IMR-90 (cell line): ENCODE measurements around the gene SEC16A.

Experiments
- BHLHE40 ChIP-seq: fragments of 150-350 bp; IDR thresholded peaks from 2 replicates; pipeline ENCODE4 v1.6.1; 2016; ENCODE audit warnings: mild to moderate bottlenecking, low read depth, low read length
- CEBPB ChIP-seq: IDR thresholded peaks from 2 replicates; pipeline ENCODE4 v1.6.1; 2012; ENCODE audit warnings: low read depth, low read length, improper control_type of control experiment
- CHD1 ChIP-seq: IDR thresholded peaks from 2 replicates; pipeline ENCODE4 v1.6.1; 2012; ENCODE audit warnings: low read depth, low read length, improper control_type of control experiment
- MAFK ChIP-seq: IDR thresholded peaks from 2 replicates; pipeline ENCODE4 v1.6.1; 2012; ENCODE audit warnings: low read depth, low read length, improper control_type of control experiment
- MAZ ChIP-seq: IDR thresholded peaks from 2 replicates; pipeline ENCODE4 v1.6.1; 2012; ENCODE audit warnings: low read depth, mild to moderate bottlenecking, low read length, improper control_type of control experiment, moderate library complexity, borderline replicate concordance
- NFE2L2 ChIP-seq: fragments of 150-350 bp; IDR thresholded peaks from 2 replicates; pipeline ENCODE4 v1.6.1; 2016; ENCODE audit warnings: low read depth, mild to moderate bottlenecking, low read length
- POLR2A ChIP-seq: IDR thresholded peaks from 2 replicates; pipeline ENCODE4 v1.6.1; 2012; ENCODE audit warnings: mild to moderate bottlenecking, low read depth, low read length
- RAD21 ChIP-seq: IDR thresholded peaks from 2 replicates; pipeline ENCODE4 v1.6.1; 2012; ENCODE audit warnings: low read length, improper control_type of control experiment
- RCOR1 ChIP-seq: IDR thresholded peaks from 2 replicates; pipeline ENCODE4 v1.6.1; 2012; ENCODE audit warnings: mild to moderate bottlenecking, low read length, improper control_type of control experiment; ENCODE audit not compliant: insufficient replicate concordance
- RFX5 ChIP-seq: IDR thresholded peaks from 2 replicates; pipeline ENCODE4 v1.8.0; 2012; ENCODE audit warnings: low read depth, mild to moderate bottlenecking, low read length, moderate library complexity
- TF ChIP-seq, protein P1 (sequence below): fragments of 150-350 bp; IDR thresholded peaks from 2 replicates; pipeline ENCODE4 v1.6.1; 2016; ENCODE audit warnings: low read depth, mild to moderate bottlenecking, low read length, moderate library complexity, borderline replicate concordance
- TF ChIP-seq, protein P2 (sequence below): conservative IDR thresholded peaks from 2 replicates; pipeline ENCODE4 v1.5.1; 2012; ENCODE audit warnings: mild to moderate bottlenecking, low read depth, low read length, improper control_type of control experiment
- TF ChIP-seq, protein P3 (sequence below): fragments of 150-350 bp; IDR thresholded peaks from 2 replicates; pipeline ENCODE4 v1.6.1; 2017; ENCODE audit warnings: mild to moderate bottlenecking, antibody characterized with exemption, low read length, low read depth

DNA sequence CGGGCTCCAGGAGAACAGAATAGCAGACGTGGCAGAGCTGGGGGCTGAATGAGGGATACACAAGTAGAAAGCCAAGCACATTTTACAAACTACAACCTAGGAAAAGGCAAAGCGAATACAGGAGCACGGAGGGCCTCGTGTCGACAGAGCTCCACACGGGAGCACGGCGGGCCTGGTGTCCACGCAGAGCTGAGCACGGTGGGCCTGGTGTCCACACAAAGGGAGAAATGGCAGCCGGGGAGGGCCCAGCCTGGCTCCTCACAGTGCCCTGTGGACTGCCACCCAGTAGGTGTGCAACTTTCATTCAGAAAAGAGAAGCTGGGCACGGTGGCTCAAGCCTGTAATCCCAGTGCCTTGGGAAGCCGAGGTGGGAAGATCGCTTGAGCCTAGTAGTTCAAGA, 39.8 kb downstream of the SEC16A start:
- TF ChIP-seq, protein P1, sequence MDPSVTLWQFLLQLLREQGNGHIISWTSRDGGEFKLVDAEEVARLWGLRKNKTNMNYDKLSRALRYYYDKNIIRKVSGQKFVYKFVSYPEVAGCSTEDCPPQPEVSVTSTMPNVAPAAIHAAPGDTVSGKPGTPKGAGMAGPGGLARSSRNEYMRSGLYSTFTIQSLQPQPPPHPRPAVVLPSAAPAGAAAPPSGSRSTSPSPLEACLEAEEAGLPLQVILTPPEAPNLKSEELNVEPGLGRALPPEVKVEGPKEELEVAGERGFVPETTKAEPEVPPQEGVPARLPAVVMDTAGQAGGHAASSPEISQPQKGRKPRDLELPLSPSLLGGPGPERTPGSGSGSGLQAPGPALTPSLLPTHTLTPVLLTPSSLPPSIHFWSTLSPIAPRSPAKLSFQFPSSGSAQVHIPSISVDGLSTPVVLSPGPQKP, result no peak
- TF ChIP-seq, protein P2, sequence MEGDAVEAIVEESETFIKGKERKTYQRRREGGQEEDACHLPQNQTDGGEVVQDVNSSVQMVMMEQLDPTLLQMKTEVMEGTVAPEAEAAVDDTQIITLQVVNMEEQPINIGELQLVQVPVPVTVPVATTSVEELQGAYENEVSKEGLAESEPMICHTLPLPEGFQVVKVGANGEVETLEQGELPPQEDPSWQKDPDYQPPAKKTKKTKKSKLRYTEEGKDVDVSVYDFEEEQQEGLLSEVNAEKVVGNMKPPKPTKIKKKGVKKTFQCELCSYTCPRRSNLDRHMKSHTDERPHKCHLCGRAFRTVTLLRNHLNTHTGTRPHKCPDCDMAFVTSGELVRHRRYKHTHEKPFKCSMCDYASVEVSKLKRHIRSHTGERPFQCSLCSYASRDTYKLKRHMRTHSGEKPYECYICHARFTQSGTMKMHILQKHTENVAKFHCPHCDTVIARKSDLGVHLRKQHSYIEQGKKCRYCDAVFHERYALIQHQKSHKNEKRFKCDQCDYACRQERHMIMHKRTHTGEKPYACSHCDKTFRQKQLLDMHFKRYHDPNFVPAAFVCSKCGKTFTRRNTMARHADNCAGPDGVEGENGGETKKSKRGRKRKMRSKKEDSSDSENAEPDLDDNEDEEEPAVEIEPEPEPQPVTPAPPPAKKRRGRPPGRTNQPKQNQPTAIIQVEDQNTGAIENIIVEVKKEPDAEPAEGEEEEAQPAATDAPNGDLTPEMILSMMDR, result no peak
- TF ChIP-seq BHLHE40 (no peak), MAFK (no peak), CEBPB (no peak), POLR2A (no peak), RAD21 (no peak), MAZ (no peak), RFX5 (no peak), RCOR1 (no peak), NFE2L2 (no peak), CHD1 (no peak)
- TF ChIP-seq, protein P3, sequence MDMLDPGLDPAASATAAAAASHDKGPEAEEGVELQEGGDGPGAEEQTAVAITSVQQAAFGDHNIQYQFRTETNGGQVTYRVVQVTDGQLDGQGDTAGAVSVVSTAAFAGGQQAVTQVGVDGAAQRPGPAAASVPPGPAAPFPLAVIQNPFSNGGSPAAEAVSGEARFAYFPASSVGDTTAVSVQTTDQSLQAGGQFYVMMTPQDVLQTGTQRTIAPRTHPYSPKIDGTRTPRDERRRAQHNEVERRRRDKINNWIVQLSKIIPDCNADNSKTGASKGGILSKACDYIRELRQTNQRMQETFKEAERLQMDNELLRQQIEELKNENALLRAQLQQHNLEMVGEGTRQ, result no peak
